Activated naive CD8-positive, alpha-beta T cell treated with anti-CD3 and anti-CD28 coated beads, Interleukin-2, amount 10 ng/mL, durations not matched to agents 7 days and 5 days (primary cell): Measurements from ENCODE around the gene LDLRAD4. TPM values are rescaled to one million over a fixed set of nuclear protein-coding genes. Genes with fewer than 3 reads are reported as not detected.

Source experiments
- ATAC-seq: fragments of 150-1000 bp; cut with Tn5 transposase; one replicate; pipeline ENCODE4 v1.10.0; 2021; ENCODE audit warnings: low read depth, moderate library complexity
- POLR2A ChIA-PET: fragments of 350-600 bp; sonication (Branson Sonifier 250); formaldehyde crosslinking; loops from one replicate; lab custom pipeline; 2021; ENCODE audit warnings: antibody characterized with exemption; lab: Charles Lee
- DNase-seq: peaks from one replicate; pipeline ENCODE4 v3.0.0; 2021
- H3K27ac Mint-ChIP-seq: one replicate; pipeline ENCODE4 v1.8.0; 2022; ENCODE audit warnings: mild to moderate bottlenecking, mixed read lengths
- H3K27me3 Mint-ChIP-seq: one replicate; pipeline ENCODE4 v1.8.0; 2022; ENCODE audit warnings: mild to moderate bottlenecking, moderate library complexity, mixed read lengths
- H3K36me3 Mint-ChIP-seq: one replicate; pipeline ENCODE4 v1.8.0; 2021; ENCODE audit warnings: mild to moderate bottlenecking, mixed read lengths
- H3K4me1 Mint-ChIP-seq: one replicate; pipeline ENCODE4 v1.8.0; 2021; ENCODE audit warnings: mixed read lengths
- H3K4me3 Mint-ChIP-seq: one replicate; pipeline ENCODE4 v1.8.0; 2022; ENCODE audit warnings: mild to moderate bottlenecking, moderate library complexity, mixed read lengths
- H3K9me3 Mint-ChIP-seq: one replicate; pipeline ENCODE4 v1.8.0; 2021; ENCODE audit warnings: mixed read lengths
- total RNA-seq, 2 experiments: library from RNA; stranded (reverse); gene quantifications; one replicate each; pipeline ENCODE4 v1.2.3, GENCODE V29; 2021

LDLRAD4 gene
- total RNA-seq, 2 experiments from 2014 or later: 40.3 to 44.3 TPM

GRCh38 chr18:13540477-13541182 is 322.1 kb downstream of the LDLRAD4 start:
- POLR2A ChIA-PET: no interaction called here
- DNase-seq (no peak), ATAC-seq (peak; percentile 34)
- peaks cover 31% of the 10 kb centered on the region for H3K4me1 Mint-ChIP-seq
- no peaks in the 10 kb centered on the region for H3K27me3 Mint-ChIP-seq
- H3K36me3 Mint-ChIP-seq: peaks cover 15% of the 10 kb centered on the region
- peaks cover 2% of the 10 kb centered on the region for H3K9me3 Mint-ChIP-seq
- peak overlapping the region; percentile 23 for H3K27ac Mint-ChIP-seq
- peak overlapping the region; percentile 56 for H3K4me3 Mint-ChIP-seq

DNA sequence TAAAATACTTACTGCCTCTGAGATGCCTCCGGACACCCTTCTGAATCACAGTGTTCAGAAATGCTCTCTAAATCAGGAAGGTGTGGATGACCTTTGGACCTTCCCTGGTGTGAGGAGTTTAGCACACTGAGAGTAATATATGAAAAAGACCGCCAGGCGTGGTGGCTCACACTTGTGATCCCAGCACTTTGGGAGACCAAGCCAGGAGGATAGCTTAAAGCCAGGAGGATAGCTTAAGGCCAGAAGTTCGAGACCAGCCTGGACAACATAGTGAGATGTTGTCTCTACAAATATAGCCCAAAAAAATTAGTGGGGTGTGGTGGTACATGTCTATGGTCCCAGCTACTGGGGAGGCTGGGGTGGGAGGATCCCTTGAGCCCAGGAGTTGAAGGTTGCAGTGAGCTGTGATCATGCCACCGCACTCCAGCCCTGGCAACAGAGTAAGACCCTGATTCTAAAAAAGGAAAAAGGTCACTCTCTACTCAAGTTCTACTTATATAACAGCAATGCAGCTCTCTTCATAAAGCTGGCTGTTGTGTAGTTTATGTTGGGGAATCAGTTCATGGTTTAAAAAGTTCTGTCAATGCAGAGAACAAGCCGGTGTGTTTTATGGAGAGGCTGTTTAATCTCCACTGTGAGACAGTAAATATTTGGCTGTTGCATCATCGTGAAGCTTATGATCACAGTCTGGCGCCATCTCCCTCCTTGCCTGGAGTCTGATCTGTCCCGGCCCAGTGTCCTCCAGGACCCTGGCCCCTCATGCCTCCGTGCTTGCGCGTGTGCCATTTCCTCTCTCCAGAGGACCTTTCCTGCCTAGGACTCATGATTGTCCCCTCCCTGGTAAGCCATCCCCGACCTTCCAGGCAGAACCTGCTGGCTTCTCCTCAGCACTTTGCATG is 323.3 kb downstream of the LDLRAD4 start:
- H3K27ac Mint-ChIP-seq: peak overlapping the region; percentile 48
- POLR2A ChIA-PET: no interaction called here
- no peaks in the 10 kb centered on the region for H3K27me3 Mint-ChIP-seq
- H3K36me3 Mint-ChIP-seq: peaks cover 25% of the 10 kb centered on the region
- peaks cover 3% of the 10 kb centered on the region for H3K9me3 Mint-ChIP-seq
- DNase-seq: no peak
- H3K4me1 Mint-ChIP-seq: peaks cover 31% of the 10 kb centered on the region
- H3K4me3 Mint-ChIP-seq: no peak overlapping the region
- ATAC-seq: no peak

DNA sequence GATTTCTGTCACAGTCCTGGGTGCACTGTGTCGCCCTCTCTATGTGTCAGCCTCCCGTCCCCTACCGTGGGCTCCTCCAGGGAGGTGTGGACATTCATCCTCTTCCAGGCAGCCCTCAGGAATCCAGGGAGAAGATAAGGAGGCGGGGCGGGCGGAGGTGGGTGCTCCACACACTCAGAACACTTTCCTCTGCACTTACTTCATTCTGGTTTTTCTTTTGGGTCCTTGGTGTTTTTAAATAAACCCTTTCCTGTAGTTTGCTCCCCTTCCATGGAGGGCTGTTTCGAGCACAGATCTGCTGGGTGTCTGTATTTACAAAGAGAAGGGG is 323.9 kb downstream of the LDLRAD4 start:
- Mint-ChIP-seq H3K4me3 (no peak overlapping the region), H3K27ac (peak overlapping the region; percentile 48), H3K36me3 (peaks cover 28% of the 10 kb centered on the region), H3K4me1 (peaks cover 29% of the 10 kb centered on the region), H3K27me3 (no peaks in the 10 kb centered on the region), H3K9me3 (peaks cover 4% of the 10 kb centered on the region)
- ATAC-seq (no peak), DNase-seq (no peak)
- POLR2A ChIA-PET: no interaction called here

DNA sequence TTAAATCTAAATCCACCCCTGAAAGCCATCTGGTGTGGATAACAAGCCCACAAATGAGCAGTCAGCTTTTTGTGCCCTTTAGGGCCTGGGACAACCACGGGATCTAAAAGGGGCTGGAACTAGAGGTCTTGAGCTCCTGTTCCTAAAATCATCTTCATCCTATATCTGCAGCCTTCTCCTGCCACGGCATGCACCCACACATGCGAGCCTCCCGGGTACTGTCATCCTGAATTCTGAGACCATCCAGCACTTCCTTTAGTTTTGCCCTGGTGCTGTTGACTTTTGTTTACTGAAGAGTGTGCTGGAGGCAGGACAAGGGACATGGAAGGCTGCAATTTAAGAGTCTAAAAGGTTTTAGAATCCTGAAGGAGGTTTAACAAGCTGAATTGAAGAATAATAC is 324.6 kb downstream of the LDLRAD4 start:
- no peaks in the 10 kb centered on the region for H3K27me3 Mint-ChIP-seq
- H3K9me3 Mint-ChIP-seq: peaks cover 4% of the 10 kb centered on the region
- no peak overlapping the region for H3K4me3 Mint-ChIP-seq
- POLR2A ChIA-PET: no interaction called here
- H3K36me3 Mint-ChIP-seq: peaks cover 30% of the 10 kb centered on the region
- H3K27ac Mint-ChIP-seq: peak overlapping the region; percentile 46
- H3K4me1 Mint-ChIP-seq: peaks cover 26% of the 10 kb centered on the region
- no peak for DNase-seq
- no peak for ATAC-seq

DNA sequence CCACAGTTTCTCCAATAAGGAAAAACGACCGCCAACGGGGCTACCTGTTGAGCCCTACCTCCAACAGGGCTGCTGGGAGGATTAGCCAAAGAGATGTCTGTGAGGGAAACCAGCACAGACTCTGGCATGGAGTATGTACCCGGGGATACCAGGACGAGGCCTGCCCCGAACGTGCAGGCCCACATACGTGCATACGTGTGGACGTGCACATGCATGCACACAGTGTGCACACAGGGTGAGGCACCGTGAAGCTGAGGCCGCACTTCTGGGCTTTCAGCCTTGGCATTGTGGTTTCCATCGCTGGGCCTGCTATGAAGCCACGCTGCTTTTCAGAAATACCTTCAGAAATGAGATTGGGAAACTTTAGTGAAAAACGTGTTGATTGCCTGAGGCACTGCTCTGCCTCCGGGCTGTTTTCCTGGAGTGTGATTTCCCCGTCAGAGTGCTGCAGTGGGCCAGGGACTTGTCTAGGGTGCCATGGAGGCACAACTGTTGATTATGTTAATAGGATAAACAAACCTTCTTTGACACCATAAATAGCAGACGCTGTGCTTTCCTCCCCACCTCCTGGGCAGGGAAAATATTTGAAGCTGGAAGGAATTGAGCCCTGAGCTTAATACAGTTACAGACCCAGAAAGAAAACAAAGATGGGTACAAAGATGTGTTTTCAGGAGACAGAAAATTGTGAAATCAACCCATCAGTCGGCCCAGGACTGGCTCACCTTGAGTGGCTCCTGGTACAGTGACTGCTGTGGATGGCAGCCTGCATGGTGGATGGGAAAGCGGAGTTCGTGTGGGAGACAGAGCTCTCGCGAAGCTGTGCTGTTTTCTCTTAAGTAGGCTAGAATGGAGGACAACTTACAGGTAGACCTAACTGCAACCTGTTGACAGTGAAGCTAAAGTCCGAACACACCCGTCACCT is 325.5 kb downstream of the LDLRAD4 start:
- Mint-ChIP-seq H3K9me3 (peaks cover 4% of the 10 kb centered on the region), H3K36me3 (peaks cover 30% of the 10 kb centered on the region), H3K27me3 (no peaks in the 10 kb centered on the region), H3K4me3 (no peak overlapping the region), H3K4me1 (peaks cover 20% of the 10 kb centered on the region), H3K27ac (no peak overlapping the region)
- ATAC-seq (no peak), DNase-seq (no peak)
- POLR2A ChIA-PET: no interaction called here

GRCh38 chr18:13544953-13545352 is 326.4 kb downstream of the LDLRAD4 start:
- POLR2A ChIA-PET: no interaction called here
- Mint-ChIP-seq H3K27me3 (no peaks in the 10 kb centered on the region), H3K36me3 (peaks cover 32% of the 10 kb centered on the region), H3K9me3 (peaks cover 4% of the 10 kb centered on the region), H3K27ac (no peak overlapping the region), H3K4me3 (no peak overlapping the region), H3K4me1 (peaks cover 14% of the 10 kb centered on the region)
- DNase-seq (no peak), ATAC-seq (no peak)

GRCh38 chr18:13545514-13545913 is 327.0 kb downstream of the LDLRAD4 start:
- DNase-seq (no peak), ATAC-seq (no peak)
- Mint-ChIP-seq H3K9me3 (peaks cover 4% of the 10 kb centered on the region), H3K4me1 (peaks cover 10% of the 10 kb centered on the region), H3K4me3 (no peak overlapping the region), H3K27me3 (no peaks in the 10 kb centered on the region), H3K27ac (no peak overlapping the region), H3K36me3 (peaks cover 34% of the 10 kb centered on the region)
- POLR2A ChIA-PET: no interaction called here

DNA sequence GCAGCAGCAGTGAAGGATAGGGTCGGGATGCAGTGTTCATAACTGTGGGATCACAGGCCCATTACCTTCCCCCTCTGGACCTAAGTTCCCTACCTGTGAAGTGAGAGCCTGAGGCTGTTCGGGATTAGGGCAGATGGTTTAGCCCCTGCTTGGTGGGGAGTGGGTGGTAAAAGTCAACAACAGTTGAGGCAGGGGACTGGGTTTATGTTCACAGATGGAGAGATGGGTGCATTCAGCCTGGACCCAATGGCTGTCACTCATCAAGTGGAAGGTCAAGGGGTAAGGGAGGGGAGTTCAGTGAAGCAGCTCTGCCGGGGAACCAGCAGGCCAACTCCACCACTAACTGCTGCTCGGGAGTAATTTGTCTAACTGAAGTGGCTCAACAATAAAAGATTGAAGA is 327.4 kb downstream of the LDLRAD4 start:
- no peak overlapping the region for H3K4me3 Mint-ChIP-seq
- ATAC-seq (no peak), DNase-seq (no peak)
- H3K27me3 Mint-ChIP-seq: no peaks in the 10 kb centered on the region
- peaks cover 34% of the 10 kb centered on the region for H3K36me3 Mint-ChIP-seq
- H3K9me3 Mint-ChIP-seq: peaks cover 4% of the 10 kb centered on the region
- H3K4me1 Mint-ChIP-seq: peaks cover 6% of the 10 kb centered on the region
- no peak overlapping the region for H3K27ac Mint-ChIP-seq
- POLR2A ChIA-PET: no interaction called here

- Mint-ChIP-seq H3K27ac (no peak overlapping the region), H3K36me3 (peaks cover 34% of the 10 kb centered on the region), H3K9me3 (peaks cover 4% of the 10 kb centered on the region), H3K4me3 (no peak overlapping the region), H3K27me3 (no peaks in the 10 kb centered on the region), H3K4me1 (peaks cover 4% of the 10 kb centered on the region)
- ATAC-seq (no peak), DNase-seq (no peak)
- POLR2A ChIA-PET: no interaction called here
These were observed 328.1 kb downstream of the LDLRAD4 start for GRCh38 chr18:13546638-13547037.

DNA sequence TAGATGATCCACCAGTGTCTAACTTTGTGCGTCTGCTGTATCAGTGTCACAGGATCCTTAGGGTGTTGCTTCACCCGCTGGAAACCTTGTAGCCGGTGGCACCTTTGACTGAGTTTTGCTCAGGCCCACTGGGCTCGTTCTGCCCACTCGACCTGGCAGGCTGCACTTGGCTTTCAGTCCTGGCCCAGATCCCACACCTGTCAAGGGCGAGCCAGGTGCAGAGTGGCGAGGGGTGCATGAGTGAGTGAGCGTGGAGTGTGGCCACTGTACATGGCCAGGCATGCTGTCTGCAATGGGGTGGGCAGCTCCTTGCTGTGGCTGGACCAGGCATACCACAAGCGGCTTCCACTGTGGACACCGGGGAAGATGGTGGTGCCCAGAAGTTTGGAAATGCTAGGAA is 328.8 kb downstream of the LDLRAD4 start:
- peaks cover 2% of the 10 kb centered on the region for H3K4me1 Mint-ChIP-seq
- peaks cover 4% of the 10 kb centered on the region for H3K9me3 Mint-ChIP-seq
- ATAC-seq: no peak

GRCh38 chr18:13548106-13548819 is 329.7 kb downstream of the LDLRAD4 start:
- Mint-ChIP-seq H3K27me3 (no peaks in the 10 kb centered on the region), H3K9me3 (peaks cover 4% of the 10 kb centered on the region), H3K36me3 (peaks cover 30% of the 10 kb centered on the region), H3K4me3 (no peak overlapping the region), H3K4me1 (no peaks in the 10 kb centered on the region), H3K27ac (no peak overlapping the region)
- ATAC-seq (no peak), DNase-seq (no peak)
- POLR2A ChIA-PET: no interaction called here

More for the DNA sequence above, 328.8 kb downstream of the LDLRAD4 start:
- Mint-ChIP-seq H3K27me3 (no peaks in the 10 kb centered on the region), H3K4me3 (no peak overlapping the region), H3K36me3 (peaks cover 34% of the 10 kb centered on the region), H3K27ac (no peak overlapping the region)
- POLR2A ChIA-PET: no interaction called here
- no peak for DNase-seq

DNA sequence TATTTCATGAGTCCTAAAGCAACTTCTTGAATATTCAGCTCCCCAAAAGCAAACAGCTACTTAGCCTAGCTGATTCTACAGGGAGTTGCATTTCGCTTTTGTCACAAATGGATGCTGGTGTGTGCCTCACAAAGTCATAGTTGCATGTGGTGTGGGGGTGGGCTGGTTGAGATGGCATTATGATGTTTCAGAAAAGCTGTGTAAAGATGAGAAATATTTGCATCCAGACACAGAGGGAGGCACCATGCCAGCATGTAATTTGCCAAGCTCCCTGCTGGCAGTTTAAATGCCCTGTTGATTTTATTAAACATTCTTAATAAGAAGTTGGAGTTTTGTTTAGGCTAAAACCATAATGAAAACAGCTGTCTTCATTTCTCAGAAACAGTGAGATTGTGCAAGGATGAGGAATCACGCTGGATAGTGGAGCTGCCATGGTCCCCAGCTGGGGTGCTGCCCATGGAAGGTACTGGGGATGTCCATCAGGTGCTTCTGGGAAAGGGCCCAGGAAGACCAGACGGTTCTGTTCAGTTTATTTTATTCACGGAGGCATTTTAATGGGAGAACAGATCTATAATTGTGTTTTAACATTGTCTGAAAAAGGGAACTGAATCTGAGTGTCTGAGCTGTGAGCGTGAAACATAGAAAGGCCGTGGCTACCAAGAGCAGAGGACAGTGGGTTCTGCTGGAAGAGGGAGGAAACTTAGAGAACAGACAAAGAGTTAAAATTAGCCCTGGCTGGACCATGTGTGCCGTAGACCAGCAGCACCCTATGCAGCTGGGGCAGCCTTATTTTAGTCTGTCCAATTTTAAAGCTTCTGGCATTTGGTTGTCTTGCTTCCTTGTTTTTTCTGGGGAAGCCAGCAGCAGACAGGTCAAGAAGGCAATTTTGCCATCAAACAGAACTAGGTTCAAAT is 330.7 kb downstream of the LDLRAD4 start:
- no peaks in the 10 kb centered on the region for H3K27me3 Mint-ChIP-seq
- ATAC-seq (no peak), DNase-seq (no peak)
- H3K9me3 Mint-ChIP-seq: peaks cover 4% of the 10 kb centered on the region
- no peak overlapping the region for H3K4me3 Mint-ChIP-seq
- POLR2A ChIA-PET: no interaction called here
- no peak overlapping the region for H3K27ac Mint-ChIP-seq
- H3K4me1 Mint-ChIP-seq: no peaks in the 10 kb centered on the region
- H3K36me3 Mint-ChIP-seq: peaks cover 28% of the 10 kb centered on the region
